ENCODE data around the gene PDE6H.

DNA sequence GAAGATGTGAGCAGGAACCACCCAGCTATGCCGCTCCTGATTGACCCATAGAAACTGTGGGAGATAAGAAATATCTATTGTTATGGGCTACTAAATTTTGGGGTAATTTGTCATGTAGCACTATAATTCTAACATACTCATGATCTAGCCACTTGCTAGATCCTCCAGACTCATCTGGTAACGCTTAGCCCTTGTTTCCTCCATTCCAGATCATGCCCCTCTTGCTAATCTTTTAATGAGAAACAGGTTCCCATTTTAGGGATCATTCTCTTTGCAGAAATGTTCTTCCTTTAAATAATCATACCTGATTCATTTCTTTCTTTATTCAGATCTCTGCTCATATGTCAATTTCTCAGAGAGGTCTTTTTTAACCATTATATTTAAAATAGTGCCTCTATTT lies 7.6 kb upstream of the PDE6H start:
- TF ChIP-seq POLR2A (IDR thresholded peaks at IDR 0.05; ENCODE audit: low read depth, low read length): no peak
- TF ChIP-seq POLR2AphosphoS5 (IDR thresholded peaks at IDR 0.05; ENCODE audit: insufficient read depth, low read depth, low read length): no peak
- TF ChIP-seq, protein P1, sequence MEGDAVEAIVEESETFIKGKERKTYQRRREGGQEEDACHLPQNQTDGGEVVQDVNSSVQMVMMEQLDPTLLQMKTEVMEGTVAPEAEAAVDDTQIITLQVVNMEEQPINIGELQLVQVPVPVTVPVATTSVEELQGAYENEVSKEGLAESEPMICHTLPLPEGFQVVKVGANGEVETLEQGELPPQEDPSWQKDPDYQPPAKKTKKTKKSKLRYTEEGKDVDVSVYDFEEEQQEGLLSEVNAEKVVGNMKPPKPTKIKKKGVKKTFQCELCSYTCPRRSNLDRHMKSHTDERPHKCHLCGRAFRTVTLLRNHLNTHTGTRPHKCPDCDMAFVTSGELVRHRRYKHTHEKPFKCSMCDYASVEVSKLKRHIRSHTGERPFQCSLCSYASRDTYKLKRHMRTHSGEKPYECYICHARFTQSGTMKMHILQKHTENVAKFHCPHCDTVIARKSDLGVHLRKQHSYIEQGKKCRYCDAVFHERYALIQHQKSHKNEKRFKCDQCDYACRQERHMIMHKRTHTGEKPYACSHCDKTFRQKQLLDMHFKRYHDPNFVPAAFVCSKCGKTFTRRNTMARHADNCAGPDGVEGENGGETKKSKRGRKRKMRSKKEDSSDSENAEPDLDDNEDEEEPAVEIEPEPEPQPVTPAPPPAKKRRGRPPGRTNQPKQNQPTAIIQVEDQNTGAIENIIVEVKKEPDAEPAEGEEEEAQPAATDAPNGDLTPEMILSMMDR (IDR thresholded peaks at IDR 0.05; ENCODE audit: extremely low read depth in 1 of 2, insufficient read depth in 1 of 2, low read depth in 1 of 2, low read length in 2 of 2): no peak
- TF ChIP-seq EZH2 (IDR thresholded peaks at IDR 0.05; ENCODE audit: borderline replicate concordance, low read depth, low read length, severe bottlenecking): no peak
- TF ChIP-seq JUN (IDR thresholded peaks at IDR 0.05; ENCODE audit: borderline replicate concordance, insufficient read depth, insufficient read length, low read depth): no peak
- TF ChIP-seq, protein P2, sequence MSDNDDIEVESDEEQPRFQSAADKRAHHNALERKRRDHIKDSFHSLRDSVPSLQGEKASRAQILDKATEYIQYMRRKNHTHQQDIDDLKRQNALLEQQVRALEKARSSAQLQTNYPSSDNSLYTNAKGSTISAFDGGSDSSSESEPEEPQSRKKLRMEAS (IDR thresholded peaks at IDR 0.05; ENCODE audit: insufficient read depth, insufficient read length): no peak
- no peak for TF ChIP-seq FOS (IDR thresholded peaks at IDR 0.05; ENCODE audit: borderline replicate concordance, insufficient read depth, low read length)
